ENCODE results near the gene MRPS9.

MRPS9 gene

GRCh38 chr2:105068875-105069274 is 31.0 kb downstream of the MRPS9 start:
- Mint-ChIP-seq H3K9me3 (no peaks in the 10 kb centered on the region), H3K36me3 (ENCODE audit: low read depth) (peaks cover 21% of the 10 kb centered on the region), H3K4me3 (no peak overlapping the region), H3K4me1 (peaks cover 25% of the 10 kb centered on the region), H3K27me3 (no peaks in the 10 kb centered on the region), H3K27ac (no peak overlapping the region)
- DNase-seq, result no peak
- ATAC-seq, result no peak

GRCh38 chr2:105070010-105070865 is 32.4 kb downstream of the MRPS9 start:
- no peaks in the 10 kb centered on the region for H3K27me3 Mint-ChIP-seq
- H3K4me1 Mint-ChIP-seq, result peaks cover 25% of the 10 kb centered on the region
- no peaks in the 10 kb centered on the region for H3K9me3 Mint-ChIP-seq
- DNase-seq (no peak), ATAC-seq (no peak)
- H3K36me3 Mint-ChIP-seq (ENCODE audit: low read depth), result peaks cover 24% of the 10 kb centered on the region
- no peak overlapping the region for H3K27ac Mint-ChIP-seq
- no peak overlapping the region for H3K4me3 Mint-ChIP-seq

- Mint-ChIP-seq H3K4me3 (no peak overlapping the region), H3K9me3 (no peaks in the 10 kb centered on the region), H3K27ac (no peak overlapping the region), H3K27me3 (no peaks in the 10 kb centered on the region), H3K36me3 (ENCODE audit: low read depth) (peaks cover 20% of the 10 kb centered on the region), H3K4me1 (peaks cover 25% of the 10 kb centered on the region)
- no peak for DNase-seq
- no peak for ATAC-seq
Measured at GRCh38 chr2:105071379-105071778, 33.5 kb downstream of the MRPS9 start.

GRCh38 chr2:105072039-105072438 is 34.2 kb downstream of the MRPS9 start:
- H3K4me3 Mint-ChIP-seq, result no peak overlapping the region
- no peak for DNase-seq
- H3K27ac Mint-ChIP-seq, result no peak overlapping the region
- no peaks in the 10 kb centered on the region for H3K9me3 Mint-ChIP-seq
- peaks cover 25% of the 10 kb centered on the region for H3K4me1 Mint-ChIP-seq
- peaks cover 18% of the 10 kb centered on the region for H3K36me3 Mint-ChIP-seq (ENCODE audit: low read depth)
- ATAC-seq, result peak; percentile 77
- no peaks in the 10 kb centered on the region for H3K27me3 Mint-ChIP-seq

GRCh38 chr2:105073591-105073990 is 35.7 kb downstream of the MRPS9 start:
- ATAC-seq (no peak), DNase-seq (no peak)
- H3K4me1 Mint-ChIP-seq, result peaks cover 22% of the 10 kb centered on the region
- no peaks in the 10 kb centered on the region for H3K9me3 Mint-ChIP-seq
- H3K4me3 Mint-ChIP-seq, result no peak overlapping the region
- H3K36me3 Mint-ChIP-seq (ENCODE audit: low read depth), result peaks cover 15% of the 10 kb centered on the region
- no peak overlapping the region for H3K27ac Mint-ChIP-seq
- no peaks in the 10 kb centered on the region for H3K27me3 Mint-ChIP-seq

- ATAC-seq, result no peak
- Mint-ChIP-seq H3K27me3 (no peaks in the 10 kb centered on the region), H3K9me3 (no peaks in the 10 kb centered on the region), H3K4me1 (peaks cover 12% of the 10 kb centered on the region), H3K36me3 (ENCODE audit: low read depth) (peaks cover 9% of the 10 kb centered on the region), H3K4me3 (no peak overlapping the region), H3K27ac (no peak overlapping the region)
- no peak for DNase-seq
Measured at GRCh38 chr2:105076121-105076520, 38.3 kb downstream of the MRPS9 start.

- Mint-ChIP-seq H3K27ac (no peak overlapping the region), H3K4me1 (no peaks in the 10 kb centered on the region), H3K9me3 (no peaks in the 10 kb centered on the region), H3K4me3 (no peak overlapping the region), H3K27me3 (no peaks in the 10 kb centered on the region), H3K36me3 (ENCODE audit: low read depth) (peaks cover 14% of the 10 kb centered on the region)
- DNase-seq (no peak), ATAC-seq (no peak)
Measured at GRCh38 chr2:105078906-105079495, 41.1 kb downstream of the MRPS9 start.

- Mint-ChIP-seq H3K4me3 (no peak overlapping the region), H3K9me3 (no peaks in the 10 kb centered on the region)
Measured at GRCh38 chr2:105080461-105080860, 42.6 kb downstream of the MRPS9 start.

DNA sequence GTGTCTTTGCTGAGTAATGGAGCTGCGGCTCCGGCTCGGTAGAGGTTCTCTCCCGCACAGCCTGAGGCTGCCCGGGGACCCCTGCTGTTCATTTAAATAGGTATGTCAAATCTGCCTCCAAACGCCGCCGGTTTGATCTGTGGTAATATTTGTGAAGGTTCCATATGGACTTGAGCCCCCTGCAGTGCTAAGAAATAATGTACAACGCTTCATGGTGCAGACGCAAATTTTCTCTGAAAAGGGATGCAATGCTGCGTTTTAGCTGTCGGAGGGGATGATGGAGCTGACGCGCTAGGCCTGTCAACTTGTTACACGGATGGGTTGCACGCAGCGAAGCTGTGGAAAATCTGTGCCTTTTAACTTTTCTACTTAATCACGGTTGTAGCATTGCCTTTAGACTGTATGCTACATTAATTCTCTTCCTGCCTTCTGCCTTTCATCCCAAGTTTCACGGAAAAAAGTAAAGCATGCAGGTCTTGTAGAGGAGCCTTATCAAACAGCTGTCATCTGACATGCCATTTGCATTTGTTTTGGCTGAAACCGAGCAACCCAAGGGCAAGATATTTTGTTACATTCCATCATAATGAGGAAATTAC is 43.2 kb downstream of the MRPS9 start:
- Mint-ChIP-seq H3K4me3 (no peak overlapping the region), H3K27ac (no peak overlapping the region)

More at GRCh38 chr2:105080461-105080860, 42.6 kb downstream of the MRPS9 start:
- H3K36me3 Mint-ChIP-seq (ENCODE audit: low read depth), result peaks cover 11% of the 10 kb centered on the region
- no peak for ATAC-seq
- no peaks in the 10 kb centered on the region for H3K27me3 Mint-ChIP-seq
- DNase-seq, result no peak
- H3K4me1 Mint-ChIP-seq, result peaks cover 3% of the 10 kb centered on the region
- H3K27ac Mint-ChIP-seq, result no peak overlapping the region

GRCh38 chr2:105082107-105082506 is 44.2 kb downstream of the MRPS9 start:
- Mint-ChIP-seq H3K36me3 (ENCODE audit: low read depth) (peaks cover 11% of the 10 kb centered on the region), H3K27ac (no peak overlapping the region), H3K27me3 (no peaks in the 10 kb centered on the region), H3K4me3 (no peak overlapping the region), H3K4me1 (peaks cover 3% of the 10 kb centered on the region), H3K9me3 (no peaks in the 10 kb centered on the region)
- ATAC-seq, result no peak
- no peak for DNase-seq

More for the DNA sequence above, 43.2 kb downstream of the MRPS9 start:
- DNase-seq (no peak), ATAC-seq (no peak)
- peaks cover 3% of the 10 kb centered on the region for H3K4me1 Mint-ChIP-seq
- H3K36me3 Mint-ChIP-seq (ENCODE audit: low read depth), result peaks cover 11% of the 10 kb centered on the region
- H3K27me3 Mint-ChIP-seq, result no peaks in the 10 kb centered on the region
- no peaks in the 10 kb centered on the region for H3K9me3 Mint-ChIP-seq

- no peaks in the 10 kb centered on the region for H3K9me3 Mint-ChIP-seq
- H3K27ac Mint-ChIP-seq, result no peak overlapping the region
- H3K4me1 Mint-ChIP-seq, result peaks cover 3% of the 10 kb centered on the region
- DNase-seq (no peak), ATAC-seq (no peak)
- peaks cover 15% of the 10 kb centered on the region for H3K36me3 Mint-ChIP-seq (ENCODE audit: low read depth)
- no peak overlapping the region for H3K4me3 Mint-ChIP-seq
- H3K27me3 Mint-ChIP-seq, result no peaks in the 10 kb centered on the region
Measured at GRCh38 chr2:105085525-105085924, 47.7 kb downstream of the MRPS9 start.

GRCh38 chr2:105087273-105087672 is 49.4 kb downstream of the MRPS9 start:
- H3K4me1 Mint-ChIP-seq, result peaks cover 3% of the 10 kb centered on the region
- peaks cover 16% of the 10 kb centered on the region for H3K36me3 Mint-ChIP-seq (ENCODE audit: low read depth)
- no peak overlapping the region for H3K4me3 Mint-ChIP-seq
- no peaks in the 10 kb centered on the region for H3K9me3 Mint-ChIP-seq
- DNase-seq, result no peak
- no peaks in the 10 kb centered on the region for H3K27me3 Mint-ChIP-seq
- ATAC-seq, result no peak
- H3K27ac Mint-ChIP-seq, result no peak overlapping the region

DNA sequence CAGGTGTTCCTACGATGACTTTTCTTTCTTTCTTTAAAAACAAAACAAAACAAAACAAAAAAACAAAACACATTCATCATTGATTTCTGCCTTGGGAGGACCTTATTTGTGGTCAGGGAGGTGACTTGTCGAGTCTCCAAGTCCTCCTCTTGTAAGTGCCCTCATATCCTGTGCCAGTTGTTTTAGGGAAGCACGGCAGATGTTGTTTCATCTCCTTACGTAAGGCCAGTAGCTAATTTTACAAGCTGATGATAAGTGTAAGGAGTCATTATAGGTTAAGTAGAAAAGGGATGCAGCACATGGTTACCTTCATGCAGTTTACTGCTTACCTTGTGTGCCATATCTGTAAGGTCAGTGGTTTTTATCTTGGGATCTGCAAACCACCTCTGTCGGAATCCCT is 52.2 kb downstream of the MRPS9 start:
- no peak for ATAC-seq
- Mint-ChIP-seq H3K4me1 (peaks cover 2% of the 10 kb centered on the region), H3K27ac (no peak overlapping the region), H3K36me3 (ENCODE audit: low read depth) (peaks cover 16% of the 10 kb centered on the region), H3K4me3 (no peak overlapping the region), H3K9me3 (no peaks in the 10 kb centered on the region), H3K27me3 (no peaks in the 10 kb centered on the region)
- no peak for DNase-seq

DNA sequence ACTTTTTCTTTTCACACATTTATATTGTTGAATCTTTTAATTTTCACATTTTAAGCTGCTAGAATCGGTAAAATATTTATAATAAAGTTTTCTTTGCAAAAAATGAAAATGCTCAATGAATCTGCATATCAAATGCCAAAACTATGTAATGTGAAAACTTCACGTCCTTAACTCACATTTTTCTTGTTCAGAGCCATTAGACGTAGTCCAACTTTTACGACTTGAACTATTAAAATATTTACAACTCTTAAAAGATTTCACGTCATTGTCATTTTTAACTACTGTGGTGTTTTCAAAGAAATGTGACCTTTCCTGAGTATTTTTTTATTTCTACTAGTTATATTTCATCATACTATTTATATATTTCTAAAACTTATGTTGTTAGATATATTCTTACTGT is 54.9 kb downstream of the MRPS9 start:
- H3K9me3 Mint-ChIP-seq, result no peaks in the 10 kb centered on the region
- ATAC-seq (no peak), DNase-seq (no peak)
- no peak overlapping the region for H3K4me3 Mint-ChIP-seq
- H3K27me3 Mint-ChIP-seq, result no peaks in the 10 kb centered on the region
- H3K36me3 Mint-ChIP-seq (ENCODE audit: low read depth), result peaks cover 24% of the 10 kb centered on the region
- H3K4me1 Mint-ChIP-seq, result no peaks in the 10 kb centered on the region
- H3K27ac Mint-ChIP-seq, result no peak overlapping the region

- H3K36me3 Mint-ChIP-seq (ENCODE audit: low read depth), result peaks cover 29% of the 10 kb centered on the region
- H3K9me3 Mint-ChIP-seq, result no peaks in the 10 kb centered on the region
- ATAC-seq, result no peak
- no peak for DNase-seq
- no peak overlapping the region for H3K27ac Mint-ChIP-seq
- no peaks in the 10 kb centered on the region for H3K27me3 Mint-ChIP-seq
- no peak overlapping the region for H3K4me3 Mint-ChIP-seq
- H3K4me1 Mint-ChIP-seq, result no peaks in the 10 kb centered on the region
Measured at GRCh38 chr2:105099153-105099552, 61.3 kb downstream of the MRPS9 start.
